GM18507 (cell line): ENCODE results near the gene AIFM3.
"Not testable (repeated sequence)": the region's sequence is repeated elsewhere in the genome, so short reads cannot be mapped to it uniquely, and the experiment has no call there.

Experiments used
- DNase-seq: peaks from one replicate; pipeline ENCODE4 v3.0.0; 2011; ENCODE audit warnings: low read depth; ENCODE audit not compliant: insufficient read length; ENCODE audit errors: extremely low spot score
- FAIRE-seq: peaks from 2 replicates; lab custom pipeline; 2011; peaks lifted over from hg19 to GRCh38; lab: Jason Lieb, UNC

The AIFM3 gene

GRCh38 chr22:20966883-20967696, at the start of gene AIFM3:
Gene AIFM3, plus strand, starts transcription at chr22:20967255. Its CDS starts 690 bp downstream, at chr22:20967945.
- no peak for FAIRE-seq
- no peak for DNase-seq

DNA sequence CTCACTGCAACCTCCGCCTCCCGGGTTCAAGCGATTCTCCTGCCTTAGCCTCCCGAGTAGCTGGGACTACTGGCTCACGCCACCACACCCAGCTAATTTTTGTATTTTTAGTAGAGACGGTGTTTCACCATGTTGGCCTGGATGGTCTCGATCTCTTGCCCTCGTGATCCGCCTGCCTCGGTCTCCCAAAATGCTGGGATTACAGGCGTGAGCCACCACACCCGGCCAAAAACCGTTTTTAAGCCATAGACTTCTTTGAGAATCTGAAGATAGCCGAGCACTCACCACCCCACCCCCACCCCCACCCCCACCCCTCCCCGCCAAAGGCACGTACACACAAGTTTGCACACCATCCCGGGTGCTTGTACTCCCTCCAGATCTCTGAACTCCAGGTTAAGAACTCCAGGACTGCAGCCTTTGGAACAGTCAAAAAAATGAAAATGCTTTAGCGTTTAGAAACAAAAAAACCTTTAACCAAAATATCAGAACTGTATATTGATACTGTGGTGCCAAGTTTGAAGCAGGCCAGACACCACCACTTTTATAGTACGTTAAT, 48.3 kb upstream of the AIFM3 start:
- FAIRE-seq (no peak), DNase-seq (no peak)

DNA sequence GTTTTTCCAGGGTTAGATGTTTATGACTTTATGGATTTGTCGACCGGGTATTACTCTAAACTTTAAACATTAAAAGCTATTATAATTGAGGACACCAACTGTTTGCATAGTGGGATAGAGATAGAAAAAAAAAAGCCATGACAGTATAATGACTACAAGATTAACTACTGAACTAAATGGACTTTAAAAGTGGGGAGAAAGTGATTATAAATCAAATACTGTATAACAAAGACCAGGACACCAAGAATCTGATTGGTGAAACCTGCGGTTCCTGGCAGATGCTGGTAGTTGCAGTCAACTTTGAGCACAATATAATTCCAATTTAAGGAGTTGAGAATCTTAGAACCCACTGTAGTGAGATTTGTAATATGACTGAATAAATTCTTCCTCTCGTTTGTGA, 47.3 kb upstream of the AIFM3 start:
- no peak for FAIRE-seq
- DNase-seq, result no peak

DNA sequence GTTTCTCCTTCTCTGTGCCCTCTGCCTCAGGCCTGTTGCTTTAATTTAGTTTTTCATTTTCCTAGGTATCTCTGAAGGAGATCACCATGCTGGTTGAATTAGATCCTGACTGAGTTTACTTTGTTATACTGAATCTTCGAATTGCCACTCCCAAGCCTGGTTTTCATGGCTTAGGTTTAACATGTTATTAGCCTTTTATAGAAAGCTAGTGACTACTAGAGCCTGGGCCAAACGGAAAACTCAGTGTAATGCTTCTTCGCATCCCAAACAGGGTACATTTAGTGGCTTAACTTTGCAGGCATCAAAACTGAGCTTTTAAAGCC, 46.2 kb upstream of the AIFM3 start:
- DNase-seq (no peak), FAIRE-seq (no peak)

DNA sequence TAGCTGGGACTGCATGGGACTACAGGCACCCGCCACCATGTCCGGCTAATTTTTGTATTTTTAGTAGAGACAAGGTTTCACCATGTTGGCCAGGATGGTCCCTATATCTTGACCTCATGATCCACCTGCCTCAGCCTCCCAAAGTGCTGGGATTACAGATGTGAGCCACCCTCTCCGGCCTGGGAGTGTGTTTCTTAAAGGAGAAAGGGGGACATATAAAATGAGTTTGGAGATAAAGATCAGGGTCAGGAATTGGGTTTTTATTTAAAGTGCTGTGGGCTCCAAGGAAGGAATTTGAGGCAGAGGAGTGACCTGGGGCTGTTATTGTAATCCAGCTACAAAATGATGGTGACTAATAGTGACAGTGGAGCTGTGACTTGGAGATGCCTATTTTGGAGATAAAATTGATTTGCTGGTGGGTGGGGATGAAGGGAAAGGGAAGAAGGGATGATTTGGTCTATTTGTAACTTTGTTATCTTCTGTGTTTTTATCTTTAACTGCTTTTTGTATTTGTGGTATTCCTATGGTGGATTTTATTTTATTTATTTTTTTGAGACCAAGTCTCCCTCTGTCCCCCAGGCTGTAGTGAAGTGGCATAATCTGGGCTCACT, 44.8 kb upstream of the AIFM3 start:
- no peak for DNase-seq
- FAIRE-seq, result no peak

GRCh38 chr22:20926243-20926642, 40.8 kb upstream of the AIFM3 start:
- FAIRE-seq, result no peak

DNA sequence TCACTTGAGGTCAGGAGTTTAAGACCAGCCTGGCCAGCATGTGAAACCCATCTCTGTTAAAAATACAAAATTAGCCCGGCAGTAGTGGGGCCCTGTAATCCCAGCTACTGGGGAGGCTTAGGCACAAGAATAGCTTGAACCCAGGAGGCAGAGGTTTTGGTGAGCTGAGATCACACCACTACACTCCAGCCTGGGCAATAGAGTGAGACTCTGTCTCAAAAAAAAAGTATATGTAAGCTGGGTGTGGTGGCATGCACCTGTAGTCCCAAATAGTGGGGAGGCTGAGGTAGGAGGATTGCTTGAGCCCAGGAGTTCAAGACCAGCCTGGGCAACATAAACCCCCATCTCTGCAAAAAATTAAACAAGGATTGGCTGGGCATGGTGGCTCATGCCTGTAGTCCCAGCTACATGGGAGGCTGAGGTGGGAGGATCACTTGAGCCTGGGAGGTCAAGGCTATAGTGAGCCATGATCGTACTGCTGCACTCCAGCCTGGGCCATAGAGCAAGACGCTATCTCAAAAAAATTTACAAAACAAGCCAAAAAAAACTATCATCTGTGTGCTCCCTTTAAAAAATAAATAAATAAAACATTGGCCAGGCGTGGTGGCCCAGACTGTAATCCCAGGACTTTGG, 39.0 kb upstream of the AIFM3 start:
- no peak for DNase-seq
- FAIRE-seq, result no peak

More at GRCh38 chr22:20926243-20926642, 40.8 kb upstream of the AIFM3 start:
- no peak for DNase-seq

GRCh38 chr22:20928573-20928967, 38.5 kb upstream of the AIFM3 start:
- FAIRE-seq (no peak), DNase-seq (no peak)

DNA sequence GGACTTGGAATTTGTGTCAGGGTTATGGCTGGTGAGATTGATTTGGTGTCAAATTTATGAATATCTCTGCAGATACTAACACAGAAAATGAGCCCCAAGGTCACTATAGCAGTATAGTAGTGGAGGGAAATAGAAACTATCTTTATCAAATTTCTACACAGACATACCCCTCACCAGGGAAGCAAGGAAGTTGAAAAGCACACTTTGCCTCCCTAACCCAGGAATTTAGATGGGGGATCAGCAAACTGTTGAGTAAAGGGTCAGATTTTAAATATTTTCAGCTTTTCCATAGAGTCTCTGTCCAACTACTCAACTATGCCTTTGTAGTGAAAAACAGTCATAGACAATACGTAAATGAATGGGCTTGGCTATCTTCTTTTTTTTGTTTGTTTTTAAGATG, 37.1 kb upstream of the AIFM3 start:
- no peak for DNase-seq
- no peak for FAIRE-seq

GRCh38 chr22:20930435-20930834, 36.6 kb upstream of the AIFM3 start:
- not testable (repeated sequence) for FAIRE-seq, DNase-seq

GRCh38 chr22:20931126-20931654, 35.9 kb upstream of the AIFM3 start:
- FAIRE-seq (no peak), DNase-seq (no peak)

DNA sequence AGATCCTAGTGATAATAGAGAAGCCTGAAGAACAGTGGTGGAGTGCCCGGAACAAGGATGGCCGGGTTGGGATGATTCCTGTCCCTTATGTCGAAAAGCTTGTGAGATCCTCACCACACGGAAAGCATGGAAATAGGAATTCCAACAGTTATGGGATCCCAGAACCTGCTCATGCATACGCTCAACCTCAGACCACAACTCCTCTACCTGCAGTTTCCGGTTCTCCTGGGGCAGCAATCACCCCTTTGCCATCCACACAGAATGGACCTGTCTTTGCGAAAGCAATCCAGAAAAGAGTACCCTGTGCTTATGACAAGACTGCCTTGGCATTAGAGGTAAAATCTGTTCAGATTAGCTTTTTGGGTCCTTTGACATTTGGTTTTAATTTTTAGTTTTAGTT, 33.1 kb upstream of the AIFM3 start:
- DNase-seq (no peak), FAIRE-seq (no peak)

DNA sequence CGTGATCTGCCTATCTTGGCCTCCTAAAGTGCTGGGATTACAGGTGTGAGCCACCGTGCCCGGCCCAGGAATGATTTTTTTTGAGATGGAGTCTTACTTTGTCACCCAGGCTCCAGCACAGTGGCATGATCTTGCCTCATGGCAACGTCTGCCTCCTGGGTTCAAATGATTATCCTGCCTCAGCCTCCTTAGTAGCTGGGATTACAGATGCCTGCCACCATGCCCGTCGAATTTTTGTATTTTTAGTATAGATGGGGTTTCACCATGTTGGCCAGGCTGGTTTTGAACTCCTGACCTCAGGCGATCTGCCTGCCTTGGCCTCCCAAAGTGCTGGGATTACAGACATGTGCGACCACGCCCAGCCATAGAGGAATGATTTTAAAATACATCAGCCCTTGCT, 32.0 kb upstream of the AIFM3 start:
- DNase-seq, FAIRE-seq: not testable (repeated sequence)

DNA sequence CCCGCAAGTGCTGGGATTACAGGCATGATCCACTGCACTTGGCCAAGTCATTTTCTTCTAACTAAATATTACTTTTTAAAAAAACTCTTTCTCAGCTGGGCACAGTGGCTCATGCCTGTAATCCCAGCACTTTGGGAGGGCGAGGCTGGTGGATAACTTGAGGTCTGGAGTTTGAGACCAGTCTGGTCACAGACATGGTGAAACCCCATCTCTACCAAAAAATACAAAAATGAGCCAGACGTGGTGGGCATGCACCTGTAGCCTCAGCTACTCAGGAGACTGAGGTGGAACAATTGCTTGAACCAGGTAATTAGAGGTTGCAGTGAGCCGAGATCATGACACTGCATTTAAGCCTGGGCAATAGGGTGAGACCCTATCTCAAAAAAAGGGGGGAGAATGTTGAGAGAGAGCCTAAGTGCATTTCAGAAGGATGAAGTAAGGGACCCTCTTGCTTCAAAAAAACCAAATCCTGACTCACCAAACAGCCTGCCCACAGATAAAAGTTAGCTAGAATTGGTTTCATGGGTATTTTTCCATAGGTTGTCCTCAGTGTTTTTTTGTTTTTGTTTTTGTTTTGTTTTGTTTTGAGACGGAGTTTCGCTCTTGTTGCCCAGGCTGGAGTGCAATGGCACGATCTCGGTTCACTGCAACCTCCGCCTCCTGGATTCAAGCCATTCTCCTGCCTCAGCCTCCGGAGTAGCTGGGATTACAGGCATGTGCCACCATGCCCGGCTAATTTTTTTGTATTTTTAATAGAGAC, 31.1 kb upstream of the AIFM3 start:
- DNase-seq, FAIRE-seq: not testable (repeated sequence)

DNA sequence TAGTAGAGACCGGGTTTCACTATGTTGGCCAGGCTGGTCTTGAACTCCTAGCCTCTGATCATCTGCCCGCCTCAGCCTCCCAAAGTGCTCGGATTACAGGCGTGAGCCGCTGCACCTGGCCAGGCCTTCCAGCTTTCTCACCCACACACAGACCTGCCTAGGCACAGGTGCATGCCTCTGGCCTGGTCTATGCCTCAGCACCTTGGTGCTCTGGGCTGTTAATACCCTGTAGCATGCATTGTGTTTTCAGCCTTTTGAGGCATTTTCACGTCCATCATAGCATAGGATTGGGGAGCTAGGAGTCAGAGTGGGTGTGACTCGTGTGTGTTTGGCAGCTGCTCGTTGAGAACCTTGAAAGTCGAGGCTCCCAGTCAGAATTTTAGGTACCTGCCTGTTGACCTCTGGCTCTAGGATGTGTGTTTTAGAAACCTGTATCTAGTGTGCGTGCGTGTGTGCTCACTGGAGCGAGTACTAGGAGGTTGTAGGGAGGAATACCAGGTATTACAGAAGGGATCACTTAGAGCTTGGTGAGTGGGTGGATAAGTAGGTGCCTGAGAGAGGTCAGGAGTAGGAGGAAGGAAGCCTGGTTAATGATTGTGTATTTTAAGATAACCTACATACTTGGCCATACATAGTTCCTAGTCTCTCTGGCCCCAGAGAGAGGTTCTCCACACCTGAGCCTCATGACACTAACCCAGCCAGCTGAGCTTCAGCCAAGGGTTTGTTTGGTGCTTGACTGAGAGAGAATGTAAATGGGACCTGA, 29.8 kb upstream of the AIFM3 start:
- FAIRE-seq, result peak; percentile 60

DNA sequence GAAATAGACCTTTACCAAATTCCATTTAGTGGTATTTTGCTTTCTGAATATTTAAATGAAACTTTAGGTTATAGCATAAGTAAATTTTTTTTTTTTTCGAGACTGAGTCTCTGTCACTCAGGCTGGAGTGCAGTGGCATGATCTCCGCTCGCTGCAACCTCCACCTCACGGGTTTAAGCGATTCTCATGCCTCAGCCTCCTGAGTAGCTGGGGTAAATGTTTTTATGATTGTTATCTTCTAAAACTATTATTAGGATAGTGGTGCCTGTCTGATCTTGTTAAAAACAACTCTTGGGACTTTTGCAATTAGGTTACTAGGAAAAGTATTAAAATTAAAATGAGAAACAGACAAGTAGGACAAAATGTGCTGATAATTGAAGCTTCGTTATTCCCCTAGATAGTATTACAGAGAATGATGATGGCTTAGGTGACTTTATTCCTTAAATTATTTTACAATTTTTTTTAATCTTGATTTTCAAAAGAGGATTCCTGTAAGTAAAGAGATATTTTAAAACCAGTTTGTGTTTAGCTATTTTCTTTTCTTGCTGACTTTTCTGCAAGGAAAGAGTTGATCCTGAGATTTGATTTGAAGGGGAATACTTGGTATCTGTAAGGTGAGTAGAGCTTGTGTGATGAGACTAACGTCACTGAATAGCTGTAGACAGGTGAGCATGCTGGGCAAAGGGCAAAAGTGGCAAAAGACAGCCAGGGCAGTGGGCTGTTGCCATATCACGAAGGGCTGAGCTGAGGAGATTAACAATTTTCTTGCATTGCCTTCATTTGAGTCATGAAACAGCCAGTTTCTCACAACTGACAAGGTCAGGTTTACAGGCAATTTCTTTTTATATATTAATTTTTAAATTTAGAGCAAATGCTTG, 29.0 kb upstream of the AIFM3 start:
- no peak for DNase-seq
- FAIRE-seq, result no peak

More for the DNA sequence above, 29.8 kb upstream of the AIFM3 start:
- DNase-seq, result no peak

- FAIRE-seq, DNase-seq: not testable (repeated sequence)
Observed at GRCh38 chr22:20939457-20940185, 27.4 kb upstream of the AIFM3 start.
